GF-D8 (cell line): ENCODE results near the gene RPN2.

ENCODE experiments used
- DNase-seq: peaks from one replicate; lab custom pipeline; 2025; lab: John Stamatoyannopoulos, UW

RPN2 gene

DNA sequence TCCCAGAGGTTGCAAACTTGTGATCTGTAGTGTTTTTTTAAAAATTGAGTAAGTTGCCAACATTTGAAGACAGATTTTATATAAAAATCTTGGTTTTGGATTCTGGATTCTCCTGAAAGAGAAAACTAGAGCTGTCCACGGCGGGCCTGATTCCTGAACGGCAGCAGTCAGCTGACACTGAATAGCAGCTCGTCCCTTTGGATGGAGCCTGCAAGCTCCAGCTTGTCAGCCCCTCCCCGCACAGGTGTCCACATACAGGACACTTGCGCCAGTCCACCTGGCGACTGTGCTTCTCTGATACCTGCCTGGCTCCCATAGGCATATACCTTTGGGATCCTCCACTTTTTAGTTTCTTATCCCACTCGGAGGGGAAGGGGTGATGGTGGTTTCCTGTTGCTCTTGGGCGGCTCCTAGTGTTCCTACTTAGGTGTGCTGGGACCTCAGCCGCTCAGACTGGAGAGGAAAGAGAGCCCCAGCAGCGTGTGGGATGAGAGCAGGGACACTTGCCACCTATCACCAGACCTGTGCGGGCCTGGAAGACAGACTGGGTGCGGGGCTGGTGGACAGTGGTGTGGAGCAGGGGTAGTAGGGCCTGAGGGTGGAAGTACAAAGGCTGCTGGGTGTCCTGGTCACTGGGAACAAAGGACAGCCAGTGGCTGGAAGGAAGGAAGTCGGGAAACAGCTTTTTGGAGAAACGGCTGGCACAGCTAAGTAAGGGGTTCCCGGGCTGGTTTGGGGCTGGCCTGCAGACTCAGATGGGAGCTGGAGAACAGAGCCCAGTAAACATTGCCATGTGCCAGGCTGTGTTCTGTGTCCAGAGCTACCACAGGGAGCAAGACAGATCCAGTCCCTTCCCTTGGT, 64.2 kb downstream of the RPN2 start:
- DNase-seq: no peak

DNA sequence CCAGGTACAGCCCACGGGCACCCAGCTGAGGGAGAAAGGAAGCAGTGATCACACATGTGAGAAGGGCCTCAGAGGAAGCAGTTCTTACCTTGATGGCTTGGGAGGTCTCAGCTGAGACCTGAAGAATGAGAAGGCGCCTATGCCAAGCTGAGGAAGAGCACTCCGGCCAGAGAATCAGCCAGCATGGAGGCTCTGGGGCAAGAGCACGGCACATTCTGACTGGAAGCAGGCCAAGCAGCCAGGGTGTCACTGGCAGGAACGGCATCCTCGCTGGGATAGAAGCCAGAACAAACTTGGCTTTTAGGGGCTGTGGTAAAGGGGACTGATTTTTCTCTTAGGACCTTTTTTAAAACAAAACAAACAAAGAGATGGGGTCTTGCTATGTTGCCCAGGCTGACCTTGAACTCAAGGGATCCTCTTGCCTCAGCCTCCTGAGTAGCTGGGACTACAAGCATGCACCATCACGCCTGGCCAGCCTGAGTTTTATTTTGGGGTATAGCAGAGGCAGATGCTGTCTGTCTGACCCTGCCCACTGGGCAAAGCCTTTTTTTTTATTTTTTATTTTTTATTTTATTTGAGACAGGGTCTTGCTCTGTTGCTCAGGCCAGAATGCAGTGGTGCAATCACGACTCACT, 64.9 kb downstream of the RPN2 start:
- DNase-seq: no peak

DNA sequence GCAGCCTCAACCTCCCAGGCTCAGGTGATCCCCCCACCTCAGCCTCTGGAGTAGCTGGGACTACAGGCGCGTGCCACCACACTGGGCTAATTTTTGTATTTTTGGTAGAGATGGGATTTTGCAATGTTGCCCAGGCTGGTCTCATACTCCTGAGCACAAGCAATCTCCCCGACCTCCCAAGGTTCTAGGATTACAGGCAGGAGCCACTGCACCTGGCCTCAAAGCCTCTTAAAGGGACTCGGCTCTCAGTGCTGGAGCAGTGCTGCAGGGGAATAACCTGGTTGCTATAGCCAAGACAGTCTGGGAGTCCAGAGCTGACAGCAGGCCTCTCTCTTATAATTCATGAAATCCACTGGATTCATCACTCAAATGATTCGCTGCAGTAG, 65.4 kb downstream of the RPN2 start:
- DNase-seq: no peak

DNA sequence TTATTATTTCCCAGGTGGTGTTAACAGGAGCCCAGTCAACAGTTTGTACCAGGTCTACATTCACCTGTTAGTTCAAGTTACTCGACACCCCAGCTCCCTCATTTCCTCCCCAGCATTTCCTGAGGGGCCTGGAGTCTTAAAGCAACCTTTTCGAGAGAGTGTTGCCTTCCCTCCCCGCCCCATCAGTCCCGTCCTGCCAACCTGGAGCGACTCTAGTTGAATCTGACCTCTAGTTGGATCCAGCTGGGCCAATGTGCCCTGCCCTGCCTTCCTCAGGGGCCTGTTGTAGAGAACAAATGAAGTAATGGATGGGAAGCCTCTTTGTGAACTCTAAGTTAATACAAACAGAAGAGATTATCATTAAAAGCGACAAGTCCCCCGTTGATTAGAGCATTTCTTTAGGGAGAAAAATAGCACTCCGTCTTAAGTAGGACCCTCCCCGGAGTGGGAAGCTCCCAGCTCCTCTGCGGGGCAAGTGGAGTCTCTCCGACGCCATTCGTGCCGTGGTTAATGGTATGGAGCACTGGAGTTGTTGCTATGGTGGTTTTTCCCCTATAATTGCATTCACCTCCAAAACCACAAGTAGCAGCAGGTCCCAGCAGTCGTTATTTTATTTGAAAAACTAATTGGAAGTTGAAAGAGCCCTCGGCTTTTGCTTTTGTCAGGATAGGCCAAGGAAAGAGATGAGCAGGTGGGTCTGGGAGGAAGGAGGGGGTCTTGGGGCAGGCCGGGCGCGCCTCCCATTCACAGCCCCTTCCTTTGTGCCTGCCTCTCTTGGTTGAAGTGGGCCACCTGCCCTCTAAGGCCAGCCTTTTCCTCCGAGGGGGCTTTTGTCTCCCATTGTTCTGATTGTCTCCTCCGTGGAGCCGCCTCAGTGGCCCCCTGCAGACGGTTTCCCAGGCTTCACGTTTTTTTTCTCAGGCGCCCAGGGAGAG, 66.4 kb downstream of the RPN2 start:
- no peak for DNase-seq

- no peak for DNase-seq
These were observed 67.6 kb downstream of the RPN2 start for GRCh38 chr20:37246736-37247135.

GRCh38 chr20:37247547-37247946, 68.4 kb downstream of the RPN2 start:
- DNase-seq: no peak

GRCh38 chr20:37249304-37249703, 70.2 kb downstream of the RPN2 start:
- DNase-seq: no peak

- DNase-seq: no peak
These were observed 72.8 kb downstream of the RPN2 start for GRCh38 chr20:37251825-37252477.

DNA sequence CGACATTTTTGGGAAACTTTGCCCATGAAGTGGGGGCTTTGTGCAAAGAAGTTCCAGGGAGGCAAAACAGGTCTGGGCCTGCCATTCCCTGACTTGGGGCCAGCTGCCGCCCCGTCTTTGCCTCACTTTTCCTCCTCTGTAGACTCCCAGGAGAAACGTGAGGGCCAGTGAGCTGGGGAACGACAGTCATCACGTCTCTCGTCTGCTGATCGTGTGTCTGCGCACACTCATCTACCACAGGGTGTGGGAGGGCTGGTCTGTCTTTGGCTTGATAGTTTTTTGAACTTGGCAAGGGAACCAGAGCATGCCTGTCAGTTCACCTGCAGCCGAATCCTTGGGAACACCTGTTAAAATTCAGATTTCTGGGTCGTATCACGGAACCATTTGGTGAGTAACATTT, 74.0 kb downstream of the RPN2 start:
- no peak for DNase-seq

GRCh38 chr20:37254114-37254878, 75.2 kb downstream of the RPN2 start:
- DNase-seq: no peak

DNA sequence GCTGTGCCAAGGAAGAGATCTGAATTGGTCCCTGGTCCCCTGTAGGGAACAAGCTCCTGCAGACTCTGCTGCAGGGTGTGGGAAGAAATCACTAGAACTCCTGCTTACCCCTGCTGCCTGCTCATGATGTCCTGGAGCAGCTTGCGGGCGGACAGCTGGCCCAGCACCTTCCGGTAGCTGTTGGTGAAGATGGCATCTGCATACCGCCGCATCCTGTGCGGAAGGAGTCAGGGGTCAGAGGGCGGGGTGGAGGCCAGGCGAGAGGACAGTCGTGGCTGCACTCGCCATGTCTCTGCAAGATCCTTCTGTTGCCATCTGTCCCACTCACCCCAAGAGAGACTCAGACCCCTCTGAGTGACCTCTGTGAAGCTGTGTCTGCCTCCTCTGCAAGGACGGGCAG, 77.2 kb downstream of the RPN2 start:
- no peak for DNase-seq

DNA sequence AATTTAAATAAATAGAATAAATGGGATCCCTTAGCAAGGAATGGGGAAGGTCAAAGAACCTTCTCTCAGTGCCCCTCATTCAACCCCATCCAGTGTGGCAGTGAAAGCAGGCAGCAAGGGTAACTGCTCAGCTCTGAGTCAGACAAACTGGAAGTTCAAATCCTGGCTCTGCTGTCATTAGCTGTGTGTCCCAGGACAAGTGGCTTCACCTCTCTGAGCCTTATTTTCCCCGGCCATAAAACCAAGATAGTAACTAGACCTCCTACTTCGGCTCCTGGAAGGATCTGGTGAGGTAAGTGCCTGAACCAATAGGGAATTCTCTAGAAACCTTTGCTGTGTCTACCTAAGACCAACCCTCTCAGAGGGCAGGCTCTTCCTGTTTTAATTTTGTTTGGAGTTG, 78.4 kb downstream of the RPN2 start:
- DNase-seq: no peak

DNA sequence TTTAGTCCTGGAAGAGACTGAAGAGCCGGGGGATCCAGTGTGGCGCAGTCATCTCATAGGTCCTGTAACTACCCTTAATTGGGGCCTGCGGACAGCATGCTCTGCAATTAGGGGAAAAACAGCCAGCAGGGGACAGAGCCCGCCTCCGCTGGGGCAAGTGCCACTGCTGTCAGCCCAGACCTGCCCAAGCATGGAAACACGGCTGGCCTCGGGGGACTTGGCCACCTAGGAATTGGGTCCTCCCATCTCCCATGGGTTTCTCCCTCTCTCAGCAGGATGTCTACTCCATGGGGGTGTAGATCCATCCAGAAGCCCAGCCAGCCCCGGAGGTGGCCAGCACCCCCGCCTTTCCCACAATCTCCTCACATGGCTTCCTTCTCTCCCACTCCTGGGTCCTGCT, 78.9 kb downstream of the RPN2 start:
- DNase-seq: no peak

GRCh38 chr20:37259031-37259430, 79.9 kb downstream of the RPN2 start:
- no peak for DNase-seq

DNA sequence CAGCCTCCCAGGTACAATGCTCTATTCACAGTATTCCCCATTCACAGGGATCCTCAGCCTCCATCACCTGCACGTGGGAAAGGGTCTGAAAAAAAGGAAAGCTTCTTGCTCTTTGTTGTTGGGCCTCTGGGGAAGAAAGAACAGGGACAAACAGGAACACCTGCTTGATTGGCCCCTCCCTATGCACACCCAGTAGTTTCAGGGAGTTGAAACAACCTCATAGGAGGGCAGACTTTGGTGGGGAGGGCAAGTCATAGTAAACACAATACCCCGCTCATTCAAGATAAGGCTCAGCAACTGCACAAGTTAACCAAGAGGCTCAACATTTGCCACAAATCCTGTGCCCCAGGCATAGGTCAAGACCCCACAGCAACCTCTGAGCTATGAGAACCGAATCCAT, 80.7 kb downstream of the RPN2 start:
- DNase-seq: no peak

GRCh38 chr20:37260923-37261322, 81.8 kb downstream of the RPN2 start:
- no peak for DNase-seq

- no peak for DNase-seq
These were observed 82.6 kb downstream of the RPN2 start, which contains the start of gene GHRH for GRCh38 chr20:37261714-37262113. Gene GHRH, minus strand, starts transcription at chr20:37261814. Its CDS starts 4,925 bp downstream, at chr20:37256889.

- no peak for DNase-seq
These were observed 83.4 kb downstream of the RPN2 start for GRCh38 chr20:37262505-37262904.

DNA sequence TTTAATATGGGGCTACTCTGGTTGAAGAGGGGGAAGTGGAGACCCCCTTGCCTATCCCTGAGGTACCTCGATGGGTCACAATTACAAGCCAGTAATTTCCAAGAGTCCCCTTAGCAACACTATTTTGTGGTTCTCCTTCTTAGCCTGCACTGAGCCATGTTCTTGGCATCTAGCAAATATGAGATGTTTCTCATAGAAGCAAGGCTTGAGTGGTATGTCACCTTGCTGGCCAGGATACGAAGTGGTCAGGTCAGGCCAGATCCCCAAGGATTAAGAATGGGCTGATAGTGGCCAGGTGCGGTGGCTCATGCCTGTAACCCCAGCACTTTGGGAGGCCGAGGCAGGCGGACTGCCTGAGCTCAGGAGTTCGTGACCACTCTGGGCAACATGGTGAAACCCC, 84.6 kb downstream of the RPN2 start:
- no peak for DNase-seq

DNA sequence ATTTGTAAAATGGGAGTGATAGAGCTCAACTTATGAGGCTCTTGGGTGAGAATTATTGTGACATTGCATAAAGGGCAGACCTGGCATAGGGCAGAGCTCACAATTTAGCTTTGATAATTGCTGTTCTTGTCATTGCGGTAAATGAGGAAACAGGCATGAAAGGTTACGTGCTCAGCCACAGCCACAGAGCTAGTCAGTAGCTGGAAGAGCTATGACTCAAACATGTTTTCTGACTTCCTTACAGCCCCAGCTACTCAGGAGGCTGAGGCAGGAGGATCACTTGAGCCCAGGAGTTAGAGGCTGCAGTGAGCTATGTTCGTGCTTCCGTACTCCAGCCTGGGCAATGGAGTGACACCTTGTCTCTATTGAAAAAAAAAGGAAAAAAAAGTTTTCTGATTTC, 86.0 kb downstream of the RPN2 start:
- peak; percentile 84 for DNase-seq
